ENCODE data around the gene RELCH.

The RELCH gene

DNA sequence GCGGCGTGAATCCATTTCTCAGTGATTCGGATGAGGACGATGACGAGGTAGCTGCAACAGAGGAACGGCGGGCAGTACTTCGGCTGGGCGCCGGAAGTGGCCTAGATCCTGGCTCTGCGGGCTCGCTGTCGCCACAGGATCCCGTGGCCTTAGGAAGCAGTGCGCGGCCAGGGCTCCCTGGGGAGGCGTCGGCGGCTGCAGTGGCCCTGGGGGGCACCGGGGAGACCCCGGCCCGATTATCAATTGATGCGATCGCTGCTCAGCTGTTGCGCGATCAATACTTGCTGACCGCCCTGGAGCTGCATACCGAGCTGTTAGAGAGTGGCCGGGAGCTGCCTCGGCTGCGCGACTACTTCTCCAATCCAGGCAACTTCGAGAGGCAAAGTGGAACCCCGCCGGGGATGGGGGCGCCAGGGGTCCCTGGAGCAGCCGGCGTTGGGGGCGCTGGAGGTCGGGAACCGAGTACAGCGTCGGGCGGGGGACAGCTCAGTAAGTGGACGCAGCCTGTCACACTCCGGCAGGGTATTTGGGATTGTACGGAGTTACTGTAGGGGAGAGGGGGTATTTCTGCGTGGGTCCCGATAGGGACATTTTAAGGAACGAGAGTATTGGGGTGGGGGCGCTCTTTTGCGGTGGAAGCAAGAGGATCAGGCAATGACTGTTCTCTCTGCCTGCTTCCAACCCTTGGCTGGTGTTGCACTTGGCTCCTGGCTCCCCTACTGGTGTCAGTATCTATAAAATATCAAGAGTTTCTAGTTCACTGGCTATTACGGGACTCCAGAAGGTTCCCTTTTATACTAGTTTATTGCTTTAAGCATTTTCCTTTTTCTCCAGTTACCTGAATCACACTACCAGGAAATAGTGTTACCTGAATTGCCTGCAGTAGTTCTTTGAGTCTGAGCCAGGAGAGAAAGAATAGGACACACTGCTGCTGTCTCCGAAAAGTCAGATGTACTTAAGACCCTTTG is 772 bp downstream of the RELCH start:
- no peak for ATAC-seq

DNA sequence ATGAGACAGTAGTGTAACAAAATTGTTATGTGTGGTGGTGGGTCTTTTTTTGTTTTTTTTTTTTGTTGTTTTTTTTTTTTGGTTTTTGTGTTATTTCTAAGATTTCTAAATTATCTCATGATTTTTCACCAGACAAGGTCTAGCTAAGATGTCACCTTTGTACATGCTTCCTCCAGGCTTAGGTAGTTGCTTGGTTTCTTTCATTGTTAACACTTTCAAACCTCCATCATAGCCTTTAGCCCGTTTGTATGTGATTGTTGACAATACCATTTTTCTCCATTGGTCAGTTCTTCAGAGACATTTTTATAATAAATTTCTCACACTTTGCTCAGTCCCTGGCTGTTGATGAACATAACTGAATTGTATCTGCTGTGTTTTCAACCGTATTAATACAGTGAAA is 2.2 kb downstream of the RELCH start:
- ATAC-seq: no peak
- no peak for DNase-seq

More for the DNA sequence above, 772 bp downstream of the RELCH start:
- DNase-seq: peak; percentile 24

DNA sequence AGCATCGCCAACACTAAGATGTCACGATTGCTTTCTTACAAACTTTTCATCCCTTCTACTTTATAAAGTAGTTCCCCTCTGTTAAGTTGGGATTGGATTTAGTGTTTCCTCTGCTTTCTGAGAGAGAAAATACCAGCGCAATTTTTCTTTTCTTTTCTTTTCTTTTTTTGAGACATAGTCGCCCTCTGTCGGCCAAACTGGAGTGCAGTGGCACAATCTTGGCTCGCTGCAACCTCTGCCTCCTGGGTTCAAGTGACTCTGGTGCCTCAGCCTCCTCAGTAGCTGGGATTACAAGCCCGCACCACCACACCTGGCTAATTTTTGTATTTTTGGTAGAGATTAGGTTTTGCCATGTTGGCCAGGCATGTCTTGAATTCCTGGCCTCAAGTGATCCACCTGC is 9.0 kb downstream of the RELCH start:
- DNase-seq: no peak
- no peak for ATAC-seq

DNA sequence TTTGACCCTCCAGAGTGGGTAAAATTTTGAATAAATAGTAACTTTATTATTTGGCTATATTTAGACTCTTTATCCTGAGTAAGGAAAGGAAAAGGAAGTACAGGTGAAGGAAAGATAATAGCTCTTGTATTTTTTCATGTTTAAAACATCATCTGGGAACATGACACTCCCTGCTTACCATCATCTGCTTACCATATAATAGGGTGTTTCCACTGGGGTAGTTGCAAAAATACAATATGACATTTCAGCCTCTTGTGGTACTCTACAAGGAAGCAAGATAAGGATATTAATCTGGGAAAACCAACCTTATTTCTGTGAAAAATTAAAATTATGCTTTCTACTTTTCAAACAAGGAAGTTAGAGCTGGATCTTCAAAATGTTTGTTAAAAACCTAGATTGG is 9.9 kb downstream of the RELCH start:
- DNase-seq (no peak), ATAC-seq (no peak)

DNA sequence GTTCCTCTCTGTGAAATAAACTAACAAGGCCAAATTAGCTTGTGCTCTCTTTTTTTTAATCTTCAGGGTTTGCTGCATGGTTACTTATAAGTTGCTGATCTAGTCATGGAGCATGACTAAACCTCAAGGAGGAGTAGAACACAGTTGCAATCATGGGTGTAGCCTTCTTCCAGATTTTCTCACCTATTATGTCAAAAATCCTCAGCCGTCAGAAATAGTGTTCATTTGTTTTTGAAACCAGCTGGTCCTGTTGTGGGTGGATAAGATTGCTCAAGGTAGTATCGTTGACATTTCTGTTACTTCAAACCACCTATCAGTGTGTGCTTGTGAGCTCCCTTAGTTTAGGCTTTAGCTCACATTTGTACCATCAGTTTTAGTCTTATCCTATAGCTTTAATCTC is 11.2 kb downstream of the RELCH start:
- DNase-seq: no peak
- ATAC-seq: peak; percentile 71

DNA sequence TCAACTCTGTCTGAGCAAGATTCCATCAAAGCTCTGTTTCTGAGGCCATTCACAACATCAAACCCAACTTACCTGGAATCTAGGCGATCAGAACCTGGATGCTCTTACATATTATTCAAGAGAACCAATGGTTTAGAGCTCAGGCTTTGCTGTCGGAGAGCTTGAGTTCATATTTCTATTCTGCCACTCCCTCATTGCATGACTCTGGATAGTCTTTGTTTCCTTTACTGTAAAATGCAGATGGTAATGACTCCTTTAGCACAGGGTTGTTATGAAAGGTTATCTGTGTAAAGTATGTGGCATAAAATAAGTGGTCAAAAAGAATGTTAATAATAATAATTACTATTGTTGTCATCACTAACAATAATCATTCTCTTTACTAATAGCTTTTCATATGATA is 12.6 kb downstream of the RELCH start:
- no peak for ATAC-seq
- DNase-seq: no peak

DNA sequence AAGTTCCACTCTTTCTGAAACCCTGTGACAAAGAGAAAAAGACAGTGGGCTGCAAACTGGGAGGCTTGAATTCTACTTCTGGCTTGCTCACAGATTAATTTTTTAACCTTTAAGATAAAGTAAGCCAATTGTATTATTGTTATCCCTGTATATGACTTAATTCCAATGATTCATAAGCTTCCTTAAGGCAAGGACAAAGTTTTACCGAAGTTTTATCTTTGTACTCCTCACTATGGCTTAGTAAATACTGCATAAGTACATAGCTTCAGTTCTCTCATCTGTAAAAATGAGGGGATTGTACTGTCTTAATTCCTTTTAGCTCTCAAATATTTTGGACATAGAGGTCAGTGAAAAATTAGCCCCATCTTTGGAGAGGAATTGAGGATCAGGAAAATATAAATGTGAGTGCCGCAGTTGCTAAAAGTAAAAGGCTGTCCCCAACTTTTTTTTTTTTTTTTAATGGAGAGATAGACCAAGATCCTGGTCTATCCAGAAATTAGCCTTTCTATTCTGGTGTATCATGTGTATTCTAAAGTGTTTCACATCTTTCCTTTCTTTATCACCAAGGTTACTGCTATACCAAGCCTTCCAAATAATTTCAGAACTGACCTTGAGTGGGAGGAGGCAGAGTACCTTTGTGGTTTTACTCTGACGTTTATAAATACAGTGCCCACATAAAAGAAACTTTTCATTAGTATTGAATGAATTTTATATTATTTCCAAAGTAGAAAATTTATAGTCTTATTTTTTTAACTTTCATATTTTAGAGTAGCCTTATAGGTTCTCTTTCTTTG is 13.3 kb downstream of the RELCH start:
- no peak for DNase-seq
- peak; percentile 52 for ATAC-seq

DNA sequence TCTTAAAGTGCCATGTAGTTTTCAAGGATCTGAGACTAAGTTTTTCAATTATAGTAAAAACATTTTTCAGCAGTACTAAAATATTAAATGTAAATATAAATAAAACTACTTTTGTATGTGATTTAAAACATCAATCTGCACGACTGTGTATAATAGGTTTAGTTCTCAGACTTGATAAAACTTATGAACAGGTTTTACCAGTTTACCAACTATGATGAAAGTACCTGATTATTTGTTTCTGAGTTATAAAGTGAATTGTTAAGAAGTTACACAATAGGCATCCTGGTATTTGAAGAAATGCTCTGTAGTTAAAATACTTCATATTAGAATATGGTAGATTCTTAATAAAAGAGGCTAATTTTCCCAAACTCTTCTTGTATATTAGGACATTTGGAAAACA is 14.8 kb downstream of the RELCH start:
- ATAC-seq (no peak), DNase-seq (no peak)

DNA sequence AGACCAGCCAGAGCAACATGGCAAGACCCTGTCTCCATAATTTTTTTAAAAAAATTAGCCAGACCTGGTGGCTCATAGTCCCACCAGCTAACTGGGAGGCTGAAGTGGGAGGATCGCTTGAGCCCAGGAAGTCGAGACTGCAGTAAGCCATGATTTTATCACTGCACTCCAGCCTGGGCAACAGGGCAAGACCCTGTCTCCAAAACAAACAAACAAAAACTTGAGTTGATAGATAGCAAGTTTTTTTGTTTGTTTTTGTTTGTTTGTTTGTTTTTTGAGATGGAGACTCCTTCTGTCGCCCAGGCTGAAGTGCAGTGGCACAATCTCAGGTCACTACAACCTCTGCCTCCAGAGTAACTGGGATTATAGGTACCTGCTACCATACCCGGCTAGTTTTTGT is 18.8 kb downstream of the RELCH start:
- ATAC-seq: no peak
- no peak for DNase-seq

- DNase-seq (no peak), ATAC-seq (no peak)
Observed at GRCh38 chr18:62206593-62206992, 19.5 kb downstream of the RELCH start.

- ATAC-seq (no peak), DNase-seq (no peak)
Observed at GRCh38 chr18:62209046-62209445, 22.0 kb downstream of the RELCH start.

DNA sequence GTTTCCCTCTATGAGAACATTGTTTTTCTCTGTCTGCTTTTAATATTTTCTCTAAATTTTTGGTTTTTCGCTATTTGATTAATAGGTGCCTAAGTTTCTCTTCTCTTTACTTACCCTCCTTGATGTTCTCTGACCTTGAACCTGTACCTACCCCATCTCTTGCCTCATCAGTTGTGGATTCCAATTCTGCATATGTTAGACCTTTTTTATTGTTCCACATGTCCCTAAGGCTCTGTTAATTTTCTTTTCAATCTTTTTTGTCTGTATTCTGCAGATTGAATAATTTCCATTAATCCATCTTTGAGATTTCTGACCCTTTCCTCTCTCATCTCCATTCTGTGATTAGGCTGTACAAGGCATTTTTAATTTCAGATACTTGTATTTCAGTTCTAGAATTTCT is 23.1 kb downstream of the RELCH start:
- DNase-seq: no peak
- ATAC-seq: no peak

- no peak for DNase-seq
- ATAC-seq: no peak
Observed at GRCh38 chr18:62211325-62211828, 24.3 kb downstream of the RELCH start.

DNA sequence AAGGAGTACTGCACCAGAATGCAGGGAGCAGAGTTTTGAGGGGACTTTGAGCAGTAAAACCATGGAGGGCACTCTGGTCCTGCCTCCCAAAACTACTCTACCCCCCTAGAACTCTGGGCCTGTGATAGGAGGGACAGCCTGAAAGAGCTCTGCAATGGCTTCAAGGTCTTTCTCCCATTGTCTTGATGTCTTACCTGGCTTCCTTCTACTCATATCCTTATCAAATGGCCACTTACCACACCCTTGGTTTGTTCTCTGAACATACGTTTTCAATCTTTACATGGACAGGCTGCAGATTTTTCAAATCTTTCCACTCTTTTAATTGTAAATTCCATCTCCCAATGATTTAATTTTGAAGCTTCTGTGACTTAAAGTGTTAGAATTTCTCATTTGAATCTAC is 27.7 kb downstream of the RELCH start:
- ATAC-seq (no peak), DNase-seq (no peak)

DNA sequence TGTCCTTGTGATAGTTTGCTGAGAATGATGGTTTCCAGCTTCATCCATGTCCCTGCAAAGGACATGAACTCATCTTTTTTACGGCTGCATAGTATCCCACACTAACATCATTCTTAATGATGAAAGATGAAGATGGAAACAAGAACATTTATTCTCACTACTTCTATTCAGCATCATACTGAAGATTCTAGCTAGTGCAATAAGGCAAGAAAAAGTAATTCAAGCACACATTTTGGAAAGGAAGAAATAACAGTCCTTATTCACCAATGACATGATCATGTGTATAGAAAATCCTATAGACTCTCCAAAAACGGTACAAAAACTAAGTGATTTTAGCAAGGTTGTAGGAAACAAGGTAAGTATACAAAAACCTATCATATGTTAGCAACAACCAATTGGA is 37.2 kb downstream of the RELCH start:
- DNase-seq: no peak
- no peak for ATAC-seq

DNA sequence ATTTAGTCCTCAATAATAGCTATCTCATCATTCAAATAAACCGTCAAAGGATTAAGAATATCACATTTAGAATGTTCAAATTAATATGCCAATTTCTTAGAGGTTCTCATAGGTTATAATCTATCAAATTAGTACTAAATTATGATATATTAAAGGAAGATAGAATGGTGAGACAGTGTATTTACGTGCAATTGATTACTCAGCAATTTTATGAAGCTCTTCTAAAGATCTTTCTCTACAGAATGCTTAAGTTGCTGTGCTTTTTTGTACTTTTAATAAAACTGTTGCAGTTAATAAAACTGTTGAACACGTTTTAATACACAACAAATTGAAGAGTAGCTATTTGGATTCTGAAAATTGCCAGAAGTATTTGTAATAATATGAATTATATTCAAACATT is 39.0 kb downstream of the RELCH start:
- ATAC-seq (no peak), DNase-seq (no peak)

- ATAC-seq (no peak), DNase-seq (no peak)
Observed at GRCh38 chr18:62236252-62236651, 49.2 kb downstream of the RELCH start.

DNA sequence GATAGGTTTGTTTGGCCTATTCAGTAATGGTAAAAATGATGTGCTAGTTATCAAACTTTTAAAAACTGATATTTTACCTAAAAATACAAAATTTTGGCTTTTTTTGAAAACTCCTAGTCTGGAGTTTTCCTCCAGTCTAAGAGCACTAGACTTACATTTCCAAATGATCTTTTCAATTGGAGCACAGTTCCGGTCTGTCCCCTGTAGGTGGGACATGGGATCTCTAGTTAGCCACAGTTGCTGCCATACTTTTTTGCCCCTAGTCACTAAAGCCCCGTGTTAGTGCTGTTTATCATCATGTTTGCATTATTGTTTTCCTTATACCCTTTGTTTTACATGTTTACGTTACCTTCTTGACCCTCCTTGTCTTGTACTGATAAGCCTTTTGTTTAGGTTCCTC is 52.4 kb downstream of the RELCH start:
- no peak for ATAC-seq
- DNase-seq: no peak

GRCh38 chr18:62242955-62243354 is 55.9 kb downstream of the RELCH start:
- ATAC-seq (no peak), DNase-seq (no peak)

- no peak for DNase-seq
- ATAC-seq: no peak
Observed at GRCh38 chr18:62245177-62245576, 58.1 kb downstream of the RELCH start.

DNA sequence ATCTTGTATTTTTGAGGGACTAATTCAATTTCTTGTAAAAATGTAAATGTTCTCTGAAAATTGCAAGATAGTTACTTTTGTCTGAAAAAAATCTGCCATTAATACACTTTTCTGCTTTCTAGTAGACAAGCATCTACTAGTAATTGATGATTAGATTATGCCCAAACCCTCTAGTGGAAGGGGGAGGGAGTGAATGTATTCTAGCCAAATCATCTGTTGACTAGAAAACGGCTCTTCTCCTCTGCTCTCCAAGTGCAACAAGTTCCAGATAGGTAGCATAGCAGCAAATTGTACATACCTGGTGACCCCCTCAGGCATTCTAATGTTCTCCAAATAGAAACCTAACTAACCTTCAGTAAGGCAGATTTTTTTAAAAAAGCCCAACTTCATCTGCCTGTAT is 58.6 kb downstream of the RELCH start:
- ATAC-seq (no peak), DNase-seq (no peak)

DNA sequence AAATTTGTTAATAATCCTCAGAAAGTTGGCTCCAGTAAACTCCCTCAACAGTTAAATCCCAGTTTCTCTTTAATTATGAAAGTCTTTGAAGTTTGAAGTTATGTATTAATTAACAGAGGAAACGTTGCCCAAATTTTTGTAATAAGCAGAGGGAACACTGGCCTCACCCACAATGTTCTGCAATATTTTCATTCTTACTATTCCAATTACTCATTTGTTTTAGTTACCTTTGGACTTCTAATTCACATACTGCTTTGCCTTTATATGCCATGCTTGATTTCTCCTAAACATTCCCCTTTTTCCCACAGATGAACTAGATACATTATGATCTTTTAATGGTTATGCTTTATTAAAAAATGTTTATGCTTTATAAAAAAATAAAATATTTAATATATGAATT is 61.3 kb downstream of the RELCH start:
- ATAC-seq: no peak

DNA sequence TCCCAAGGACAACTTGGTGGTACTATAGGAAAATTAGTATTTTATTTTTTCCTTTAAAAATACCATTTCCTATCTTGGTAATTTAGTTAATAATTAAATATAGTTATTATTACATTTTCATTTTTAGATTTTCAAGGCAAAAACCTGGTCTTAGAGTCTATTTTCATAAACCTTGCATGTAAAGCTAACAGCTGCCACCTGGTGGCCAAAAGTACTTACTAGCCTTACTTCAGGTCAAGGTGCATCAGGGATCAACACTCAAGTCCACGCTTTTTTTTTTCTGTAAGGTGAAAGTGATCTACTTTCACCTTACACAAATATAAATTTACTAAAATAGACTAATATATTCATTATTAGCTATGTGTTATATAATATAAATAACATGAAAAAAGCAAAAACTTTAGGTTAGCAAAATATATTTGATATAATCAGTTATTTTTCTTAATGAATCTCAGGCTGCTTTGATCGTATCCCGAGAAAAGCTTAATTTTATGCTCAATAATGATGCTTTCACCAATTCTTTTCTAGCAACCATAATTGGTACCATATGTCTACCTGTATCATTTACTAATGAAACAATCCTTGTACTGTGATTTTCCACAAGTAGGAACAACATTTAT is 62.5 kb downstream of the RELCH start:
- ATAC-seq (no peak), DNase-seq (peak; percentile 74)

More for the DNA sequence above, 61.3 kb downstream of the RELCH start:
- DNase-seq: no peak
